Ovary (tissue), 9 donors: ENCODE measurements around the gene STXBP1. TPM values are rescaled to one million over a fixed set of nuclear protein-coding genes. Genes with fewer than 3 reads are reported as not detected.

Source experiments
- DNase-seq, 5 donors: peaks; one replicate each; pipeline ENCODE4 v3.0.0-alpha.2; 2019 to 2020
- H3K27ac ChIP-seq, 2 donors: fragments of 200-600 bp; one replicate each; pipeline versions ENCODE4 v1.5.1 to v1.8.0; 2019 to 2022
- H3K27me3 ChIP-seq: fragments of 200-600 bp; one replicate; pipeline ENCODE4 v1.8.0; 2022
- H3K36me3 ChIP-seq: fragments of 200-600 bp; sonication (generic); one replicate; pipeline ENCODE4 v1.5.1; 2019
- H3K4me1 ChIP-seq: one replicate; pipeline ENCODE4 v1.8.1; 2013; ENCODE audit warnings: mild to moderate bottlenecking, moderate library complexity; ENCODE audit not compliant: insufficient read depth
- H3K4me3 ChIP-seq: fragments of 200-600 bp; sonication (generic); one replicate; pipeline ENCODE4 v1.5.1; 2017
- H3K9me3 ChIP-seq, 2 donors: fragments of 200-600 bp in 1 of 2; sonication (generic) in 1 of 2; one replicate each; pipeline versions ENCODE4 v1.5.1 to v1.8.1; 2013 to 2019; ENCODE audit warnings: mild to moderate bottlenecking in 1 of 2, moderate library complexity in 1 of 2
- EP300 ChIP-seq: sonication (generic); formaldehyde crosslinking; IDR thresholded peaks from one replicate; pipeline ENCODE4 v1.6.1; 2017; ENCODE audit warnings: antibody characterized with exemption
- POLR2A ChIP-seq: fragments of 450-650 bp; IDR thresholded peaks from one replicate; pipeline ENCODE4 v1.6.1; 2017; ENCODE audit warnings: antibody characterized with exemption, mild to moderate bottlenecking, moderate library complexity
- WGBS, 3 donors: extraction: QIAGEN DNeasy Blood & Tissue Kit in 1 of 3; methylation state at CpG; one replicate each; pipeline versions ENCODE4 v1.1.5 to v1.1.7; 2013 to 2017; 5-methylcytosine and 5-hydroxymethylcytosine counted together
- intact Hi-C, 4 donors: fragments of 100-400 bp; cut with DNase I; formaldehyde crosslinking; loops; one replicate each; pipeline versions ENCODE4 v1.11.0 to v1.15.1; 2022 to 2023
- polyA plus RNA-seq, 2 donors: library from polyadenylated mRNA; stranded (reverse); fragments of 200-250 nt in 1 of 2; fragments of 350-450 nt in 1 of 2; fragmentation: Illumina TruSeq in 1 of 2; extraction: RNeasy Lipid Tissue Mini Kit (QIAGEN cat#74804) in 1 of 2; gene quantifications; one replicate each; pipeline ENCODE4 v1.2.3, GENCODE V29; 2013 to 2014
- total RNA-seq, 7 donors: library from RNA; depleted of rRNA in 2 of 7; stranded (reverse); fragments of >200 nt in 2 of 7; fragmentation: NEBNext Ultra II Directional in 3 of 7; extraction: Animal tissue kit (Norgen Biotek cat#: 25700) in 3 of 7; gene quantifications; one replicate each; pipeline versions ENCODE4 v1.1.0 to v1.2.4, GENCODE V29; 2016 to 2023
- TF ChIP-seq, protein P1 (sequence below), 3 donors: fragments of 450-650 bp in 2 of 3; fragments of 200-600 bp in 1 of 3; IDR thresholded peaks; one replicate each; pipeline versions ENCODE4 v1.5.1 to v1.8.0; 2016 to 2022; ENCODE audit warnings: antibody characterized with exemption in 3 of 3, mild to moderate bottlenecking in 1 of 3
- donor health status: DM: no; HTN: no; CAD: no; lungs with moderate emphysema.
- donor health status: DM: no; HTN: no; CAD: no.
- donor health status: Bipolar disorder and iron deficiency.
- donor health status: DM: yes; HTN: yes; CAD: no.
- donor health status: DM: no; HTN: no; CAD: no.
- donor health status: DM: yes; HTN: yes; CAD: no.

STXBP1 gene
- total and polyA plus RNA-seq, 9 donors, result 18.8 to 102 (median 75.7) TPM

DNA sequence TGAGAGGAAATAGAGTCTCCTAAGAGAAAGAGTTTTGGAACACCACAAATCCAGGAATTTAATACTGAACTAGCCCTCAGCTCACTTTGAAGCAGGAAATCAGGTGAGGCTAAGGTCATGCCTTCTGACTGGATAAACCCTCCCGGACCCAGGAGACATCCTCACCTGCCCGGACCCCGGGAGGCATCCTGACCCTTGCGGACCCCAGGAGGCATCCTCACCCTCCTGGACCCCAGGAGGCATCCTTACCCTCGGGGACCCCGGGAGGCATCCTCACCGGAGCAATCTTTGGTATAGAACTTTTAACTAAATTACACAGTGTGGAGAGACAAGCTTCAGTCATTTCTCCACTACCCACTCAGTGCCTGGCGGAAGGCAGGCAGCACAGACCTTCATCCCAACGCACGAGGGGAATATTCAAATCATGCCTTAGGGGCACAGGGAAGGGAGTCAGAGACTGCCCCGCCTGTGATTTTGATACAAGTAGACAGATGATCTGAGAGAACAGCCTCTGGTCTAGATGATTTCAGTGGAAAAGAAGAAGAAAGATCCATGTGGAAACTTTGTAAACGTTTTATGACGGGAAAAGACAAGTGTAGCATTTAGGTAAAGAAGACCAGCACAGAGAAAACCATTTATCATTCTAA is 21.3 kb downstream of the STXBP1 start:
- H3K27me3 ChIP-seq, result no peaks in the 10 kb centered on the region
- no peak overlapping the region for H3K27ac ChIP-seq
- TF ChIP-seq POLR2A, result no peak
- TF ChIP-seq, protein P1, sequence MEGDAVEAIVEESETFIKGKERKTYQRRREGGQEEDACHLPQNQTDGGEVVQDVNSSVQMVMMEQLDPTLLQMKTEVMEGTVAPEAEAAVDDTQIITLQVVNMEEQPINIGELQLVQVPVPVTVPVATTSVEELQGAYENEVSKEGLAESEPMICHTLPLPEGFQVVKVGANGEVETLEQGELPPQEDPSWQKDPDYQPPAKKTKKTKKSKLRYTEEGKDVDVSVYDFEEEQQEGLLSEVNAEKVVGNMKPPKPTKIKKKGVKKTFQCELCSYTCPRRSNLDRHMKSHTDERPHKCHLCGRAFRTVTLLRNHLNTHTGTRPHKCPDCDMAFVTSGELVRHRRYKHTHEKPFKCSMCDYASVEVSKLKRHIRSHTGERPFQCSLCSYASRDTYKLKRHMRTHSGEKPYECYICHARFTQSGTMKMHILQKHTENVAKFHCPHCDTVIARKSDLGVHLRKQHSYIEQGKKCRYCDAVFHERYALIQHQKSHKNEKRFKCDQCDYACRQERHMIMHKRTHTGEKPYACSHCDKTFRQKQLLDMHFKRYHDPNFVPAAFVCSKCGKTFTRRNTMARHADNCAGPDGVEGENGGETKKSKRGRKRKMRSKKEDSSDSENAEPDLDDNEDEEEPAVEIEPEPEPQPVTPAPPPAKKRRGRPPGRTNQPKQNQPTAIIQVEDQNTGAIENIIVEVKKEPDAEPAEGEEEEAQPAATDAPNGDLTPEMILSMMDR (IDR thresholded peaks at IDR 0.05), result no peak
- no peak for TF ChIP-seq EP300
- WGBS, 3 donors, result 92 to 95% (median 92%) methylated on average over 13 of the region's 13 CpGs
- peaks cover 17% of the 10 kb centered on the region for H3K4me1 ChIP-seq
- no peaks in the 10 kb centered on the region for H3K36me3 ChIP-seq
- intact Hi-C loops, result no loop called here
- H3K9me3 ChIP-seq, result no peaks in the 10 kb centered on the region
- DNase-seq, result no peak
- H3K4me3 ChIP-seq, result no peak overlapping the region

GRCh38 chr9:127634021-127634420 is 21.9 kb downstream of the STXBP1 start:
- DNase-seq, result no peak
- H3K27me3 ChIP-seq, result no peaks in the 10 kb centered on the region
- intact Hi-C loops, result no loop called here
- H3K4me1 ChIP-seq, result peaks cover 13% of the 10 kb centered on the region
- 82 to 89% (median 84%) methylated on average over 7 of the region's 7 CpGs for WGBS, 3 donors
- H3K36me3 ChIP-seq, result no peaks in the 10 kb centered on the region
- H3K27ac ChIP-seq, result no peak overlapping the region
- H3K4me3 ChIP-seq, result no peak overlapping the region
- H3K9me3 ChIP-seq, result no peaks in the 10 kb centered on the region
- TF ChIP-seq EP300 (no peak), POLR2A (no peak)
- TF ChIP-seq, protein P1 (IDR thresholded peaks at IDR 0.05), result no peak

DNA sequence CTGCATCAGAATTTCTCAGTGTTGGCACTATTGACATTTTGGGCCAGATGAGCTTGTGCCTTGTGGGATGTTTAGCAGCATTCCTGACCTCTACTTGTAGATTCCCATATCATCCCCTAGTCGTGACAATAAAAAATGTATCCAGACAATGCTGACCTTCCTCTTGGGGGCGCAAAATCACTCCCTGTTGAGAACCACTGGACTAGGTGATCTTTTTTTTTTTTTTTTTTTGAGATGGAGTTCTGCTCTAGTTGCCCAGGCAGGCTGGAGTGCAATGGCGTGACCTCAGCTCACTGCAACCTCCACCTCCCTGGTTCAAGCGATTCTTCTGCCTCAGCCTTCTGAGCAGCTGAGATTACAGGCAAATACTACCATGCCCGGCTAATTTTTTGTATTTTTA is 22.6 kb downstream of the STXBP1 start:
- Histone ChIP-seq H3K9me3 (no peaks in the 10 kb centered on the region), H3K27ac (no peak overlapping the region), H3K36me3 (no peaks in the 10 kb centered on the region), H3K4me1 (peaks cover 6% of the 10 kb centered on the region), H3K4me3 (no peak overlapping the region), H3K27me3 (no peaks in the 10 kb centered on the region)
- WGBS, 3 donors, result 90 to 93% (median 92%) methylated on average over 5 of the region's 5 CpGs
- TF ChIP-seq, protein P1 (IDR thresholded peaks at IDR 0.05), result no peak
- TF ChIP-seq POLR2A, result no peak
- TF ChIP-seq EP300, result no peak
- intact Hi-C loops, result no loop called here
- no peak for DNase-seq

DNA sequence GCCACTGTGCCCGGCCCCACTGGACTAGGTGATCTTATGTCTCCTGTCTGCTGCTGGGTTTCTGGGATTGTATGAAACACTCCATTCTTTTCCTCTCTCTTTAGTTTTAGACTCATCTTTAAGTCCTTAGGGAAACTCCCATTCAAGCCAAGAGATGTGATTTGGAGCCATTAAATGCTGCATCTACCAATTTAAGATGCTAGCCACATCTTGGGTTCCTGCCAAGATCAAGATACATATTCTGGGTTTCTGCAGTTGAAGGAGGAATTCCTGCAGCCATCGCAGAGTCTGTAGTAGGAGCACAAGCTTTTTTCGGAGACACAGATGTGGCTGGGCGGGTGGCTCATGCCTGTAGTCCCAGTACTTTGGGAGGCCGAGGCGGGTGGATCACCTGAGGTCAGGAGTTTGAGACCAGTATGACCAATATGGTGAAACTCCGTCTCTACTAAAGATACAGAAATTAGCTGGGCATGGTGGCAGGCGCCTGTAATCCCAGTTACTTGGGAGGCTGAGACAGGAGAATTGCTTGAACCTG is 23.2 kb downstream of the STXBP1 start:
- WGBS, 3 donors, result 95 to 96% (median 96%) methylated on average over 8 of the region's 8 CpGs
- peaks cover 2% of the 10 kb centered on the region for H3K4me1 ChIP-seq
- H3K27me3 ChIP-seq, result no peaks in the 10 kb centered on the region
- TF ChIP-seq POLR2A (no peak), EP300 (no peak)
- TF ChIP-seq, protein P1 (IDR thresholded peaks at IDR 0.05), result no peak
- intact Hi-C loops, result no loop called here
- no peaks in the 10 kb centered on the region for H3K36me3 ChIP-seq
- H3K9me3 ChIP-seq, result no peaks in the 10 kb centered on the region
- DNase-seq, result no peak
- H3K4me3 ChIP-seq, result no peak overlapping the region
- no peak overlapping the region for H3K27ac ChIP-seq
